Left lung (tissue), 10 donors: ENCODE measurements around the gene ERC2. TPM values are rescaled to one million over a fixed set of nuclear protein-coding genes. Genes with fewer than 3 reads are reported as not detected.

Source experiments
- ATAC-seq: fragments of 200-7000 bp; cut with Tn5 transposase; one replicate; pipeline ENCODE4 v1.9.1; 2020; ENCODE audit warnings: moderate library complexity
- DNase-seq, 4 donors: peaks; one replicate each; pipeline ENCODE4 v3.0.0-alpha.2; 2013 to 2020
- H3K27ac ChIP-seq, 2 donors: fragments of 200-600 bp; sonication (generic) in 1 of 2; one replicate each; pipeline versions ENCODE4 v1.5.0 to v1.8.0; 2020 to 2021
- H3K27me3 ChIP-seq, 2 donors: fragments of 200-600 bp; sonication (generic) in 1 of 2; one replicate each; pipeline versions ENCODE4 v1.5.0 to v1.8.0; 2020 to 2021
- H3K36me3 ChIP-seq, 2 donors: fragments of 200-600 bp; sonication (generic) in 1 of 2; one replicate each; pipeline versions ENCODE4 v1.5.0 to v1.8.0; 2020 to 2021
- H3K4me1 ChIP-seq, 2 donors: fragments of 200-600 bp; one replicate each; pipeline ENCODE4 v1.8.0; 2021
- H3K4me3 ChIP-seq, 2 donors: fragments of 200-600 bp; sonication (generic) in 1 of 2; one replicate each; pipeline versions ENCODE4 v1.5.0 to v1.8.0; 2020 to 2021; ENCODE audit warnings: mild to moderate bottlenecking in 1 of 2
- H3K9me3 ChIP-seq, 2 donors: fragments of 200-600 bp; sonication (generic) in 1 of 2; one replicate each; pipeline versions ENCODE4 v1.5.0 to v1.8.0; 2020 to 2021
- intact Hi-C, 2 donors: fragments of 100-400 bp; cut with DNase I; formaldehyde crosslinking; loops; one replicate each; pipeline versions ENCODE4 v1.11.2 to v1.14.2; 2022
- polyA plus RNA-seq, 6 donors: library from polyadenylated mRNA; unstranded; fragments of 120-200 nt; gene quantifications; one replicate each; pipeline ENCODE4 v1.2.1, GENCODE V29; 2013; ENCODE audit not compliant: insufficient read length in 6 of 6
- total RNA-seq, 2 donors: library from RNA; stranded (reverse); fragmentation: NEBNext Ultra II Directional; extraction: Animal tissue kit (Norgen Biotek cat#: 25700); gene quantifications; one replicate each; pipeline ENCODE4 v1.2.1, GENCODE V29; 2021
- TF ChIP-seq, protein P1 (sequence below), 2 donors: fragments of 200-600 bp; sonication (generic) in 1 of 2; IDR thresholded peaks; one replicate each; pipeline versions ENCODE4 v1.5.0 to v1.8.0; 2021; ENCODE audit warnings: antibody characterized with exemption in 2 of 2
- donor health status: DM: no; HTN: yes; CAD: no.
- donor health status: DM: no; HTN: no; CAD: no.

Gene ERC2
- total and polyA plus RNA-seq, 8 donors = 1.6 to 3.3 (median 2.1) TPM

- Histone ChIP-seq H3K4me1 (no peaks in the 10 kb centered on the region), H3K27ac (no peak overlapping the region), H3K9me3 (no peaks in the 10 kb centered on the region), H3K27me3 (no peaks in the 10 kb centered on the region), H3K4me3 (no peak overlapping the region), H3K36me3 (no peaks in the 10 kb centered on the region)
- DNase-seq = no peak
- TF ChIP-seq, protein P1, sequence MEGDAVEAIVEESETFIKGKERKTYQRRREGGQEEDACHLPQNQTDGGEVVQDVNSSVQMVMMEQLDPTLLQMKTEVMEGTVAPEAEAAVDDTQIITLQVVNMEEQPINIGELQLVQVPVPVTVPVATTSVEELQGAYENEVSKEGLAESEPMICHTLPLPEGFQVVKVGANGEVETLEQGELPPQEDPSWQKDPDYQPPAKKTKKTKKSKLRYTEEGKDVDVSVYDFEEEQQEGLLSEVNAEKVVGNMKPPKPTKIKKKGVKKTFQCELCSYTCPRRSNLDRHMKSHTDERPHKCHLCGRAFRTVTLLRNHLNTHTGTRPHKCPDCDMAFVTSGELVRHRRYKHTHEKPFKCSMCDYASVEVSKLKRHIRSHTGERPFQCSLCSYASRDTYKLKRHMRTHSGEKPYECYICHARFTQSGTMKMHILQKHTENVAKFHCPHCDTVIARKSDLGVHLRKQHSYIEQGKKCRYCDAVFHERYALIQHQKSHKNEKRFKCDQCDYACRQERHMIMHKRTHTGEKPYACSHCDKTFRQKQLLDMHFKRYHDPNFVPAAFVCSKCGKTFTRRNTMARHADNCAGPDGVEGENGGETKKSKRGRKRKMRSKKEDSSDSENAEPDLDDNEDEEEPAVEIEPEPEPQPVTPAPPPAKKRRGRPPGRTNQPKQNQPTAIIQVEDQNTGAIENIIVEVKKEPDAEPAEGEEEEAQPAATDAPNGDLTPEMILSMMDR (IDR thresholded peaks at IDR 0.05) = no peak
- no peak for ATAC-seq
- intact Hi-C loops = no loop called here
These were observed 926.8 kb downstream of the ERC2 start for GRCh38 chr3:55541456-55541855.

- H3K4me1 ChIP-seq = no peaks in the 10 kb centered on the region
- DNase-seq = no peak
- TF ChIP-seq, protein P1 (IDR thresholded peaks at IDR 0.05) = no peak
- H3K9me3 ChIP-seq = no peaks in the 10 kb centered on the region
- no peak for ATAC-seq
- no peaks in the 10 kb centered on the region for H3K27me3 ChIP-seq
- no peak overlapping the region for H3K27ac ChIP-seq
- no peaks in the 10 kb centered on the region for H3K36me3 ChIP-seq
- intact Hi-C loops = no loop called here
- no peak overlapping the region for H3K4me3 ChIP-seq
These were observed 927.3 kb downstream of the ERC2 start for GRCh38 chr3:55541016-55541415.

GRCh38 chr3:55540579-55540978, 927.7 kb downstream of the ERC2 start:
- no peak for DNase-seq
- no peaks in the 10 kb centered on the region for H3K4me1 ChIP-seq
- ATAC-seq = no peak
- TF ChIP-seq, protein P1 (IDR thresholded peaks at IDR 0.05) = no peak
- H3K4me3 ChIP-seq = no peak overlapping the region
- intact Hi-C loops = no loop called here
- H3K27me3 ChIP-seq = no peaks in the 10 kb centered on the region
- no peaks in the 10 kb centered on the region for H3K9me3 ChIP-seq
- H3K27ac ChIP-seq = no peak overlapping the region
- no peaks in the 10 kb centered on the region for H3K36me3 ChIP-seq

DNA sequence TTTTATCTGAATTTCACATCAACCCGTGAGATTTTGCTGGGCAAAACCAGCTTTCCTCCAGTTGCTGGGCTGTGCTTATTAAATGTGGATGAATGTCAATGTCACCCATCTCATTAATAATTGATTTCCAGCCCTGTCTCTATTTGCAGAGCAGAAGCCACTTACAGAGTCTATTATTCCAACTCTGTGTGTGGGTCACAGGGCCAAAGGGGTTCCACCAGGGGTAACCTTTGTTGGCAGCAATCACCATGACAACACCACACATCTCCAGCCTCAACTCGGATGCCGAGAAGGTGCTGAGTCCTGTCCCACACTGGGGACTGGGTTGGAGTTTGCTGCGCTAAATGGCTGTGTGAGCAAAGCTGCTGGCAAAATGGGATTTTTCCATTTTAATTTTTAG, 930.1 kb downstream of the ERC2 start:
- DNase-seq (no peak), ATAC-seq (no peak)
- Histone ChIP-seq H3K27ac (no peak overlapping the region), H3K27me3 (no peaks in the 10 kb centered on the region), H3K4me1 (no peaks in the 10 kb centered on the region), H3K4me3 (no peak overlapping the region), H3K9me3 (no peaks in the 10 kb centered on the region), H3K36me3 (no peaks in the 10 kb centered on the region)
- TF ChIP-seq, protein P1 (IDR thresholded peaks at IDR 0.05) = no peak
- intact Hi-C loops = no loop called here

DNA sequence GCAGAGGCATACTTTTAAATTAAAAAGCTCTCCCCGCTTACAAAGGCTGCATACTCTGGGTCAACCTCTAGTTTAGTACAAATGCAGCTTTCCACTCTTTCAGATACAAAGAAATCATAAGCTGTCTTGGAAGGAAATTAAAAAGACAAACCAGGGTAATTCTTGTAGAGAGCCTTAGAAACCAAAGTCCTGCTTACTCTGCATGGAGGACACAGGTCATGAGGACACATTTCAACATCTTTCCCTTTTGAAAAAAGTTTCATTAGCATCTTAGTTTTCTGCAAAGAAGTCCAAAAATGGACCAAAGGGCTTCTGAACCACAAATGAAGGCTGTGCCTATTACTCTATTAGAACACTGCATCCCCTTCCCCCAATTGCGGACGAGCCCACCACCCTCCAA, 930.7 kb downstream of the ERC2 start:
- Histone ChIP-seq H3K4me3 (no peak overlapping the region), H3K4me1 (no peaks in the 10 kb centered on the region), H3K27ac (no peak overlapping the region), H3K27me3 (no peaks in the 10 kb centered on the region), H3K9me3 (no peaks in the 10 kb centered on the region), H3K36me3 (no peaks in the 10 kb centered on the region)
- no peak for DNase-seq
- ATAC-seq = no peak
- intact Hi-C loops = no loop called here
- TF ChIP-seq, protein P1 (IDR thresholded peaks at IDR 0.05) = no peak
